ENCODE results near the gene VSIG10L2. TPM values are rescaled to one million over a fixed set of nuclear protein-coding genes. Genes with fewer than 3 reads are reported as not detected.

Gene VSIG10L2
- total RNA-seq, 1 experiment from 2014 or later = not detected

DNA sequence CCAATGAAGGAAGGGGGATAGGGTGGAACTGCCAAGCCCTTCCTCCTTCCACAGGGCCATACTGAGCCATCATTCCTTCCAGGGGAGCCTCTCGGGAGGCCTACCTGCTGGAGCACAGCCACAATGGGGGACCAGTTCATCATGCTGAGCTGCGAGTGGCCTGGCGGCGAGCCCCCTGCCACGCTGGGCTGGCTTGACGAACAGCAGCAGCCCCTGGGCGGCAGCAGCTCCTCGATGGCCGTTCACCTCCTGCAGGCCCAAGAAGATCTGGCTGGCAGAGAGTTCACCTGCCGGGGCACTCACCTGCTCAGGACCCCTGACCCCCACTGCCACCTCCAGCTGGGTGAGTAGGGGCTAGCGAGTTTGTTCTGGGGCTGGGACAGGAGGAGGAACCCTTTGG, 5.9 kb downstream of the VSIG10L2 start:
- no peaks in the 10 kb centered on the region for H3K4me1 ChIP-seq (replicated peaks; ENCODE audit: insufficient read depth)
- intact Hi-C loops (cut with micrococcal nuclease; ENCODE audit: unreplicated experiment) = no loop called here
- no peak overlapping the region for H3K27ac ChIP-seq
- no TSS peak for BruUV-seq (replicated peaks)
- H2AFZ ChIP-seq = no peak overlapping the region
- no peaks in the 10 kb centered on the region for H3K27me3 ChIP-seq (ENCODE audit: insufficient read depth, low read depth)
- no peaks in the 10 kb centered on the region for H4K20me1 ChIP-seq (ENCODE audit: insufficient read depth)
- no peak overlapping the region for H3K4me3 ChIP-seq
- H3K4me2 ChIP-seq = no peak overlapping the region
- H3K9me2 ChIP-seq (ENCODE audit: insufficient read depth) = no peaks in the 10 kb centered on the region
- ChIA-PET CTCF (no interaction called here), POLR2A (ENCODE audit: unreplicated experiment) (interaction anchor here (0.6 kb wide), 1 partner anchor 496 kb away, joined by 3 read pairs; no protein-coding TSS in a partner anchor)
- no peaks in the 10 kb centered on the region for H3F3A ChIP-seq (ENCODE audit: insufficient read depth, low read depth)
- DNase-seq = no peak
- H3K79me2 ChIP-seq (ENCODE audit: low read depth) = no peaks in the 10 kb centered on the region
- no peaks in the 10 kb centered on the region for H3K36me3 ChIP-seq (ENCODE audit: low read depth)
- no peaks in the 10 kb centered on the region for H3K9me3 ChIP-seq (ENCODE audit: insufficient read depth, low read depth)
- TF ChIP-seq EZH2 (IDR thresholded peaks at IDR 0.05; ENCODE audit: low read depth) = no peak

DNA sequence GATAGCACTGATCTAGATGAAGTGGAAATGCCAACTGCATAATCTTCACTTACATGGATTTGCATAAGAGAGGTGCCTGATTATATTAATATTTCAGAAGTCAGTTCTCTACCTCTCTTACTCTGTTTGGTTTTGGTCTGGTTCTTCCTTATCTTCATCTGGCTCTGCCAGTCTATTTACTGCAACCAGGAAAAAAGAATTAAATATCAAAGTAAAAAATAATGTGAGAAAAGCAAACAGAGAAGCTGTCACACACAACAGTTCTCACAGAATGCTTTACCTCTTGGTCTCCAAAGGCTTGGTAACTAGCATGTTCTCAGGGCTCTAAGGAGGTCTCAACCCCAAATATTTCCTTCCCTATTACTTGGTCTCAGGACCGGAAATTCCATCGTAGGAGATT, 6.7 kb downstream of the VSIG10L2 start:
- DNase-seq = no peak
- ChIA-PET CTCF (no interaction called here), POLR2A (ENCODE audit: unreplicated experiment) (no interaction called here)
- no peaks in the 10 kb centered on the region for H4K20me1 ChIP-seq (ENCODE audit: insufficient read depth)
- no peak overlapping the region for H3K4me2 ChIP-seq
- H3K9me2 ChIP-seq (ENCODE audit: insufficient read depth) = no peaks in the 10 kb centered on the region
- H3K36me3 ChIP-seq (ENCODE audit: low read depth) = no peaks in the 10 kb centered on the region
- no peak overlapping the region for H2AFZ ChIP-seq
- TF ChIP-seq EZH2 (IDR thresholded peaks at IDR 0.05; ENCODE audit: low read depth) = no peak
- TF ChIP-seq, protein P1, sequence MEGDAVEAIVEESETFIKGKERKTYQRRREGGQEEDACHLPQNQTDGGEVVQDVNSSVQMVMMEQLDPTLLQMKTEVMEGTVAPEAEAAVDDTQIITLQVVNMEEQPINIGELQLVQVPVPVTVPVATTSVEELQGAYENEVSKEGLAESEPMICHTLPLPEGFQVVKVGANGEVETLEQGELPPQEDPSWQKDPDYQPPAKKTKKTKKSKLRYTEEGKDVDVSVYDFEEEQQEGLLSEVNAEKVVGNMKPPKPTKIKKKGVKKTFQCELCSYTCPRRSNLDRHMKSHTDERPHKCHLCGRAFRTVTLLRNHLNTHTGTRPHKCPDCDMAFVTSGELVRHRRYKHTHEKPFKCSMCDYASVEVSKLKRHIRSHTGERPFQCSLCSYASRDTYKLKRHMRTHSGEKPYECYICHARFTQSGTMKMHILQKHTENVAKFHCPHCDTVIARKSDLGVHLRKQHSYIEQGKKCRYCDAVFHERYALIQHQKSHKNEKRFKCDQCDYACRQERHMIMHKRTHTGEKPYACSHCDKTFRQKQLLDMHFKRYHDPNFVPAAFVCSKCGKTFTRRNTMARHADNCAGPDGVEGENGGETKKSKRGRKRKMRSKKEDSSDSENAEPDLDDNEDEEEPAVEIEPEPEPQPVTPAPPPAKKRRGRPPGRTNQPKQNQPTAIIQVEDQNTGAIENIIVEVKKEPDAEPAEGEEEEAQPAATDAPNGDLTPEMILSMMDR (conservative IDR thresholded peaks at IDR 0.05) = no peak
- no TSS peak for BruUV-seq (replicated peaks)
- H3K4me3 ChIP-seq = no peak overlapping the region
- H3K27me3 ChIP-seq (ENCODE audit: insufficient read depth, low read depth) = no peaks in the 10 kb centered on the region
- H3F3A ChIP-seq (ENCODE audit: insufficient read depth, low read depth) = no peaks in the 10 kb centered on the region
- no peaks in the 10 kb centered on the region for H3K9me3 ChIP-seq (ENCODE audit: insufficient read depth, low read depth)
- H3K4me1 ChIP-seq (replicated peaks; ENCODE audit: insufficient read depth) = no peaks in the 10 kb centered on the region
- H3K27ac ChIP-seq = no peak overlapping the region
- H3K79me2 ChIP-seq (ENCODE audit: low read depth) = no peaks in the 10 kb centered on the region
- intact Hi-C loops (cut with micrococcal nuclease; ENCODE audit: unreplicated experiment) = no loop called here

DNA sequence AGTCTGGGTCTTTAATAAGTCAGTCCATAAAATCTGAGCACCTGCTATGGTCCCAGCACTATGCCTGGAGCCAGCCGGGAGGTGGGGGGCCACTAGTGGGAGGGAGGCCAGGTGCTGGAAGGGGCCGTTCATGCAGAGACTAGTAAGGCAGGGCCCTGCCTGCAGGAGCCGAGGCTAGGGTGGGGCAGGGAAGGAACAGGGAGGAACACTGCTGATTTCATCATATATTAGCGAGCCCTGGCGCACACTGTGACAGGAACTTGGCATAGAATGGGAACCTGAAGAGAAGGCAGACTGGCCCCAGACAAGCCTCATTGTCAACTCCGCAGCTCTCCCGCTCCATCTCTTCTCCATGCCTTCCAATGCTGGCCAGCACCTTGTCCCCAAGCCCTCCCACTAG, 7.1 kb downstream of the VSIG10L2 start:
- Histone ChIP-seq H3K4me3 (no peak overlapping the region), H3K9me3 (ENCODE audit: insufficient read depth, low read depth) (no peaks in the 10 kb centered on the region), H4K20me1 (ENCODE audit: insufficient read depth) (no peaks in the 10 kb centered on the region), H3K27me3 (ENCODE audit: insufficient read depth, low read depth) (no peaks in the 10 kb centered on the region), H3K9me2 (ENCODE audit: insufficient read depth) (no peaks in the 10 kb centered on the region), H3K27ac (no peak overlapping the region), H3K79me2 (ENCODE audit: low read depth) (no peaks in the 10 kb centered on the region), H3F3A (ENCODE audit: insufficient read depth, low read depth) (no peaks in the 10 kb centered on the region), H3K4me2 (no peak overlapping the region), H2AFZ (no peak overlapping the region), H3K36me3 (ENCODE audit: low read depth) (no peaks in the 10 kb centered on the region), H3K4me1 (replicated peaks; ENCODE audit: insufficient read depth) (no peaks in the 10 kb centered on the region)
- intact Hi-C loops (cut with micrococcal nuclease; ENCODE audit: unreplicated experiment) = no loop called here
- peak in 1 of 2 experiments; percentile 20 for DNase-seq
- POLR2A ChIA-PET (ENCODE audit: unreplicated experiment) = no interaction called here
- no TSS peak for BruUV-seq (replicated peaks)
- TF ChIP-seq EZH2 (IDR thresholded peaks at IDR 0.05; ENCODE audit: low read depth) = no peak
- TF ChIP-seq, protein P1 (conservative IDR thresholded peaks at IDR 0.05) = no peak
- CTCF ChIA-PET = no interaction called here

DNA sequence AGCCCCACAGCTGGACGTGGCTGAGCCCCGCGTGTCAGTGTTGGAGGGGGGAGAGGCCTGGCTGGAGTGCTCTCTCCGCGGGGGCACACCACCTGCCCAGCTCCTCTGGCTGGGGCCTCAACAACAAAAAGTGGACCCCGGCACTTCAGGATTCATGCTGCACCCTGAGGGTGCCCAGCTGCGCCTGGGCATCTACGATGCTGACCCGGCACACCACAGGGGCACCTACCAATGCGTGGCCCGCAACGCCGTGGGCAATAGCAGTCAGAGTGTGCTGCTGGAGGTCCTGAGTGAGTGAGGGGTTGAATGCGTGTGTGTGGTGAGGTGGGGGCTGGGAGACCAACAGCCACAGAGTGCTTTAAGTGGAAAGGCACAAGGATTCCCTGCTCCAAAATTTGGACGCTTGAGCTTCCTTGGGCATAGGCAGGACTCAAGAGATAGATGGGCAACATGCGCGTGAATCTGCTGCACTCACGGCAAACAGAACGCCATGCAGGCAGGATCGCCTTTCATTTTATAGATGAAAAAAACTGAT, 7.6 kb downstream of the VSIG10L2 start:
- no peaks in the 10 kb centered on the region for H3K36me3 ChIP-seq (ENCODE audit: low read depth)
- CTCF ChIA-PET = no interaction called here
- TF ChIP-seq EZH2 (IDR thresholded peaks at IDR 0.05; ENCODE audit: low read depth) = no peak
- TF ChIP-seq, protein P1 (conservative IDR thresholded peaks at IDR 0.05) = no peak
- no peak overlapping the region for H2AFZ ChIP-seq
- no peaks in the 10 kb centered on the region for H3F3A ChIP-seq (ENCODE audit: insufficient read depth, low read depth)
- no peaks in the 10 kb centered on the region for H3K4me1 ChIP-seq (replicated peaks; ENCODE audit: insufficient read depth)
- no peak overlapping the region for H3K27ac ChIP-seq
- no peaks in the 10 kb centered on the region for H3K9me2 ChIP-seq (ENCODE audit: insufficient read depth)
- no peak overlapping the region for H3K4me3 ChIP-seq
- no peaks in the 10 kb centered on the region for H4K20me1 ChIP-seq (ENCODE audit: insufficient read depth)
- H3K27me3 ChIP-seq (ENCODE audit: insufficient read depth, low read depth) = no peaks in the 10 kb centered on the region
- no peak for DNase-seq
- POLR2A ChIA-PET (ENCODE audit: unreplicated experiment) = no interaction called here
- intact Hi-C loops (cut with micrococcal nuclease; ENCODE audit: unreplicated experiment) = no loop called here
- H3K4me2 ChIP-seq = no peak overlapping the region
- no peaks in the 10 kb centered on the region for H3K79me2 ChIP-seq (ENCODE audit: low read depth)
- H3K9me3 ChIP-seq (ENCODE audit: insufficient read depth, low read depth) = no peaks in the 10 kb centered on the region
- no TSS peak for BruUV-seq (replicated peaks)
